ENCODE results near the gene SFI1. TPM values are rescaled to one million over a fixed set of nuclear protein-coding genes. Genes with fewer than 3 reads are reported as not detected.
"Not testable (repeated sequence)": the region's sequence is repeated elsewhere in the genome, so short reads cannot be mapped to it uniquely, and the experiment has no call there.

Gene SFI1
- total RNA-seq, 1 donor from 2014 or later, result 406 TPM

- intact Hi-C loops (cut with micrococcal nuclease), result loop anchor here (1.0 to 5.0 kb wide), 6 partner anchors 8 to 256 kb away; partner anchors contain the start of genes DEPDC5 and PRR14L
- no peak for DNase-seq (ENCODE audit: low spot score)
- Mint-ChIP-seq H3K9me3 (no peaks in the 10 kb centered on the region), H3K4me3 (peak overlapping the region; percentile 99), H3K4me1 (ENCODE audit: low read depth) (peaks cover 39% of the 10 kb centered on the region), H3K27ac (peak overlapping the region; percentile 99), H3K36me3 (ENCODE audit: low read depth) (peaks cover 23% of the 10 kb centered on the region), H3K27me3 (ENCODE audit: insufficient read depth) (no peaks in the 10 kb centered on the region)
Measured at GRCh38 chr22:31496735-31497146, 405 bp downstream of the SFI1 start.

- H3K9me3 Mint-ChIP-seq, result no peaks in the 10 kb centered on the region
- H3K36me3 Mint-ChIP-seq (ENCODE audit: low read depth), result peaks cover 26% of the 10 kb centered on the region
- DNase-seq (ENCODE audit: low spot score), result no peak
- intact Hi-C loops (cut with micrococcal nuclease), result loop anchor here (1.0 to 5.0 kb wide), 2 partner anchors 27 to 255 kb away; partner anchors contain the start of genes DEPDC5 and PRR14L
- no peaks in the 10 kb centered on the region for H3K27me3 Mint-ChIP-seq (ENCODE audit: insufficient read depth)
- H3K4me1 Mint-ChIP-seq (ENCODE audit: low read depth), result peaks cover 38% of the 10 kb centered on the region
- H3K27ac Mint-ChIP-seq, result peak overlapping the region; percentile 99
- peak overlapping the region; percentile 99 for H3K4me3 Mint-ChIP-seq
Measured at GRCh38 chr22:31497148-31497938, 1.0 kb downstream of the SFI1 start.

GRCh38 chr22:31501738-31502137 is 5.4 kb downstream of the SFI1 start:
- Mint-ChIP-seq H3K27me3 (ENCODE audit: insufficient read depth) (no peaks in the 10 kb centered on the region), H3K4me3 (peak overlapping the region; percentile 25), H3K9me3 (peaks cover under 1% of the 10 kb centered on the region), H3K27ac (peak overlapping the region; percentile 61), H3K4me1 (ENCODE audit: low read depth) (peaks cover 54% of the 10 kb centered on the region), H3K36me3 (ENCODE audit: low read depth) (peaks cover 47% of the 10 kb centered on the region)
- DNase-seq (ENCODE audit: low spot score), result no peak
- intact Hi-C loops (cut with micrococcal nuclease), result no loop called here

- no peaks in the 10 kb centered on the region for H3K27me3 Mint-ChIP-seq (ENCODE audit: insufficient read depth)
- H3K9me3 Mint-ChIP-seq, result peaks cover 9% of the 10 kb centered on the region
- peak overlapping the region; percentile 5 for H3K4me3 Mint-ChIP-seq
- peaks cover 48% of the 10 kb centered on the region for H3K36me3 Mint-ChIP-seq (ENCODE audit: low read depth)
- DNase-seq (ENCODE audit: low spot score), result no peak
- H3K4me1 Mint-ChIP-seq (ENCODE audit: low read depth), result peaks cover 53% of the 10 kb centered on the region
- peak overlapping the region; percentile 53 for H3K27ac Mint-ChIP-seq
- intact Hi-C loops (cut with micrococcal nuclease), result no loop called here
Measured at GRCh38 chr22:31503211-31503964, 7.1 kb downstream of the SFI1 start.

- H3K36me3 Mint-ChIP-seq (ENCODE audit: low read depth), result peaks cover 55% of the 10 kb centered on the region
- H3K27ac Mint-ChIP-seq, result peak overlapping the region; percentile 11
- H3K9me3 Mint-ChIP-seq, result peaks cover 13% of the 10 kb centered on the region
- no peak for DNase-seq (ENCODE audit: low spot score)
- H3K27me3 Mint-ChIP-seq (ENCODE audit: insufficient read depth), result no peaks in the 10 kb centered on the region
- no peak overlapping the region for H3K4me3 Mint-ChIP-seq
- intact Hi-C loops (cut with micrococcal nuclease), result no loop called here
- peaks cover 53% of the 10 kb centered on the region for H3K4me1 Mint-ChIP-seq (ENCODE audit: low read depth)
Measured at GRCh38 chr22:31504282-31504681, 7.9 kb downstream of the SFI1 start.

- peaks cover 46% of the 10 kb centered on the region for H3K4me1 Mint-ChIP-seq (ENCODE audit: low read depth)
- peaks cover 53% of the 10 kb centered on the region for H3K36me3 Mint-ChIP-seq (ENCODE audit: low read depth)
- DNase-seq (ENCODE audit: low spot score); H3K27ac Mint-ChIP-seq; H3K4me3 Mint-ChIP-seq; H3K27me3 Mint-ChIP-seq (ENCODE audit: insufficient read depth); intact Hi-C loops (cut with micrococcal nuclease): not testable (repeated sequence)
- H3K9me3 Mint-ChIP-seq, result peaks cover 13% of the 10 kb centered on the region
Measured at GRCh38 chr22:31507517-31507916, 11.2 kb downstream of the SFI1 start.

DNA sequence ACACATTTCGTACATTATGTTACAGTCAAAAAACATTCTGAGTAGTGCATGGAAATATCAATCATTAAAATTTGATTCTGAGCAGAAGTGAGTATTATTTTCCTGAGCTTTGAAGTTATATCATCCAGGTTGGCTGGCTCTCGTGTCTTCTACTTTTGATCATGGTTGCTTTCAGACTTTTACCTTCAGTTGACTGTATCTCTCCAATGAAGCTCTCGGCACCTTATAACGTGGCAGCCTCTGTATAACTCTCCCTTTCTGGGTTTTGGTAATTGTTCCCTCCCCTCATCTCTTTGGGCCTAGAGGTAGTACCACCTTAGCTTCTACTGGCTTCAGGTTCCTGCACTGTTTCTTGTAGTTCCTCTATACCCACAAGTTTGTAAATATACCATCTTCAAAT is 12.2 kb downstream of the SFI1 start:
- peaks cover 13% of the 10 kb centered on the region for H3K9me3 Mint-ChIP-seq
- intact Hi-C loops (cut with micrococcal nuclease), result loop anchor here (2.0 kb wide), 1 partner anchor 14 kb away; no protein-coding TSS in a partner anchor
- peak overlapping the region; percentile 63 for H3K27ac Mint-ChIP-seq
- no peak for DNase-seq (ENCODE audit: low spot score)
- no peaks in the 10 kb centered on the region for H3K27me3 Mint-ChIP-seq (ENCODE audit: insufficient read depth)
- H3K4me3 Mint-ChIP-seq, result no peak overlapping the region
- peaks cover 40% of the 10 kb centered on the region for H3K4me1 Mint-ChIP-seq (ENCODE audit: low read depth)
- peaks cover 51% of the 10 kb centered on the region for H3K36me3 Mint-ChIP-seq (ENCODE audit: low read depth)

DNA sequence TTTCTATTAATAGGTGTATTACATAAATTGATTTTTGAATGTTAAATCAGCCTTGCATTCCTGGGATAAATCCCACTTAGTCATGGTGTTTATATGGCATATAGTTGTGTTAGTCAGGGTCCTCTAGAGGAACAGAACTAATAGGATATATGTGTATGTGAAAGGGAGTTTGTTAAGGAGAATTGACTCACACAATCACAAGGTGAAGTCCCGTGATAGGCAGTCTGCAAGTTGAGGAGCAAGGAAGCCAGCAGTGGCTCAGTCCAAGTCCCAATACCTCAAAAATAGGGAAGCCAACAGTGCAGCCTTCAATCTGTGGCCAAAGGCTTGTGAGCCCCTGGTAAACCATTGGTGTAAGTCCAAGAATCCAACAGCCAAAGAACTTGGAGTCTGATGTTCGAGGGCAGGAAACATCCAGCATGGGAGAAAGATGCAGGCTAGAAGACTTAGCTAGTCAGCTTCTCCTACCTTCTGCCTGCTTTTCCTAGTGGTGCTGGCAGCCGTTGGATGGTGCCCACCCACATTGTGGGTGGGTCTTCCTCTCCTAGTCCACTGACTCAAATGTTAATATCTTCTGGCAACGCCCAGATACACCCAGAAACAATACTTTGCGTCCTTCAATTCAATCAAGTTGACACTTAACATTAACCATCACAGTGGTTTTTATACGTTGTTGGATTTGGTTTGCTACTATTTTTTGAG is 12.9 kb downstream of the SFI1 start:
- intact Hi-C loops (cut with micrococcal nuclease), result loop anchor here (2.0 kb wide), 1 partner anchor 14 kb away; no protein-coding TSS in a partner anchor
- DNase-seq (ENCODE audit: low spot score), result no peak
- Mint-ChIP-seq H3K27me3 (ENCODE audit: insufficient read depth) (no peaks in the 10 kb centered on the region), H3K9me3 (peaks cover 13% of the 10 kb centered on the region), H3K4me1 (ENCODE audit: low read depth) (peaks cover 34% of the 10 kb centered on the region), H3K4me3 (no peak overlapping the region), H3K27ac (peak overlapping the region; percentile 63), H3K36me3 (ENCODE audit: low read depth) (peaks cover 49% of the 10 kb centered on the region)

DNA sequence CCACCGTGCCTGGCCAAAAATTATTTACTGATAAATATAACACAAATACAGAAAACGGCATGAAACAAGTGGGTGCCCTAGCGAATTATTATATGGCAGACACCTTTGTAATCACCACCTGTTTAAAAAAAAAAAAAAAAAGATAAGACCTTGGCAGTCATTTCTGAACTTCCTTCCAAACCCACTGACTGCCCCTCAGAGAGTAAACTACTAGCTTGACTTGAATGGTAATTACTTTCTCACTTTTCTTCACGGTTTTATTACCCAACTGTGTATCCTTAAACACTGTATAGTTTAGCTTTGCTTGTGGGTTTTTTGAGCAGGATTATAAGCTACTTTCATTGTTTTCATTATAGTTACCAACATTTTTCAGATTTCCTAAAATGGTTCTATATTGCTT is 23.7 kb downstream of the SFI1 start:
- Mint-ChIP-seq H3K27ac (peak overlapping the region; percentile 74), H3K27me3 (ENCODE audit: insufficient read depth) (no peaks in the 10 kb centered on the region), H3K4me1 (ENCODE audit: low read depth) (peaks cover 58% of the 10 kb centered on the region), H3K4me3 (no peak overlapping the region), H3K36me3 (ENCODE audit: low read depth) (peaks cover 51% of the 10 kb centered on the region), H3K9me3 (peaks cover 2% of the 10 kb centered on the region)
- DNase-seq (ENCODE audit: low spot score), result no peak
- intact Hi-C loops (cut with micrococcal nuclease), result no loop called here

- H3K27ac Mint-ChIP-seq, result peak overlapping the region; percentile 93
- not testable (repeated sequence) for H3K27me3 Mint-ChIP-seq (ENCODE audit: insufficient read depth); DNase-seq (ENCODE audit: low spot score)
- H3K4me1 Mint-ChIP-seq (ENCODE audit: low read depth), result peaks cover 72% of the 10 kb centered on the region
- H3K36me3 Mint-ChIP-seq (ENCODE audit: low read depth), result peaks cover 62% of the 10 kb centered on the region
- H3K4me3 Mint-ChIP-seq, result peak overlapping the region; percentile 57
- intact Hi-C loops (cut with micrococcal nuclease), result loop anchor here (1.0 kb wide), 1 partner anchor 27 kb away; no protein-coding TSS in a partner anchor
- peaks cover 13% of the 10 kb centered on the region for H3K9me3 Mint-ChIP-seq
Measured at GRCh38 chr22:31524132-31524531, 27.8 kb downstream of the SFI1 start.

GRCh38 chr22:31526270-31526669 is 29.9 kb downstream of the SFI1 start:
- H3K4me1 Mint-ChIP-seq (ENCODE audit: low read depth), result peaks cover 73% of the 10 kb centered on the region
- intact Hi-C loops (cut with micrococcal nuclease), result loop anchor here (1.0 kb wide), 1 partner anchor 11 kb away; no protein-coding TSS in a partner anchor
- H3K9me3 Mint-ChIP-seq, result peaks cover 13% of the 10 kb centered on the region
- peaks cover 67% of the 10 kb centered on the region for H3K36me3 Mint-ChIP-seq (ENCODE audit: low read depth)
- H3K27ac Mint-ChIP-seq, result peak overlapping the region; percentile 93
- H3K27me3 Mint-ChIP-seq (ENCODE audit: insufficient read depth), result no peaks in the 10 kb centered on the region
- peak overlapping the region; percentile 69 for H3K4me3 Mint-ChIP-seq
- peak; percentile 27 for DNase-seq (ENCODE audit: low spot score)

GRCh38 chr22:31530823-31531195 is 34.5 kb downstream of the SFI1 start:
- intact Hi-C loops (cut with micrococcal nuclease), result no loop called here
- Mint-ChIP-seq H3K4me1 (ENCODE audit: low read depth) (peaks cover 73% of the 10 kb centered on the region), H3K9me3 (peaks cover 6% of the 10 kb centered on the region), H3K27me3 (ENCODE audit: insufficient read depth) (no peaks in the 10 kb centered on the region), H3K36me3 (ENCODE audit: low read depth) (peaks cover 70% of the 10 kb centered on the region), H3K4me3 (no peak overlapping the region), H3K27ac (peak overlapping the region; percentile 82)
- no peak for DNase-seq (ENCODE audit: low spot score)

Measured in activated T-helper 1 cell treated with anti-CD3 and anti-CD28 coated beads, Interleukin-12 subunit alpha, Interleukin-12 subunit beta, Interleukin-2, Interleukin-4 antibody, amounts not matched to agents 30 ng/mL and 10 ng/mL and 1 ng/mL, durations not matched to agents 14 hours and 24 hours and 36 hours (primary cell).